NCI-H510A (cell line): ENCODE measurements around the gene DNTTIP2.
"Not testable (repeated sequence)": the region's sequence is repeated elsewhere in the genome, so short reads cannot be mapped to it uniquely, and the experiment has no call there.

Experiments used
- DNase-seq: peaks from one replicate; lab custom pipeline; 2025; lab: John Stamatoyannopoulos, UW

The DNTTIP2 gene

DNA sequence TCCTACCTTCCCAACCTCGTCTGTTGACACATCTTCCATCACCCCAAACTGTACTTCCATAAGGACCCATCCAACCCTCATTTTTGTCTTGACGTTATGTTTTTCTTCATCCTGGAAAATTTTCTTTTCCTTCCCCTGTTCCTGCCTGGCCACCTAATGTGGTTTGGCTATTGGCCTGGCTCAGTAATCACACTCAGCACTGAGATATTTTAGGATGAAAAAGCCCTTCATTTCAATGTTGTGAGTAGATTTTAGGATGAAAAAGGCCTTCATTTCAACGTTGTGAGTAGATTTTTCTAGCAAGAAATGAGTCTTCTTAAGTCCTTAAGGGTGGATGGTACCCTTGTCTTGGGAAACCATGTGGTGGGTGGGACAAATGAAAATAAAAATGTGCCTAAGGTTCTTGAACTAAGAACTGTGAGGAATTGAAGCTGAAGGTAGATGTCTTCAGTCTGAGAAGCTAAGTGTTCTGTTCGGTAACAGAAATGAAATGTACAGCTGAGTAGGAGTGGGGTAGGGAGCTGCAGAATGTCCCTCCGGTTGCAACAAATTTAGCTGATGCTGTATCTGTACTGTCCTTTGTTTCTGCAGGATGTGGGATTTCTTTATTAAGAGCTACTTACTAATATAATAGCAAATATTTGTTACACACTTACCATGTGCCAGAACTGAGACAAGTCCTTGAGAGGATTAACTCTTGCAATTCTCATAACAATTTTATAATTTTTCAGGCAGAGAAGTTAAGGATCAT lies 36.1 kb downstream of the DNTTIP2 start:
- no peak for DNase-seq

GRCh38 chr1:93841771-93842170 lies 37.2 kb downstream of the DNTTIP2 start:
- no peak for DNase-seq

DNA sequence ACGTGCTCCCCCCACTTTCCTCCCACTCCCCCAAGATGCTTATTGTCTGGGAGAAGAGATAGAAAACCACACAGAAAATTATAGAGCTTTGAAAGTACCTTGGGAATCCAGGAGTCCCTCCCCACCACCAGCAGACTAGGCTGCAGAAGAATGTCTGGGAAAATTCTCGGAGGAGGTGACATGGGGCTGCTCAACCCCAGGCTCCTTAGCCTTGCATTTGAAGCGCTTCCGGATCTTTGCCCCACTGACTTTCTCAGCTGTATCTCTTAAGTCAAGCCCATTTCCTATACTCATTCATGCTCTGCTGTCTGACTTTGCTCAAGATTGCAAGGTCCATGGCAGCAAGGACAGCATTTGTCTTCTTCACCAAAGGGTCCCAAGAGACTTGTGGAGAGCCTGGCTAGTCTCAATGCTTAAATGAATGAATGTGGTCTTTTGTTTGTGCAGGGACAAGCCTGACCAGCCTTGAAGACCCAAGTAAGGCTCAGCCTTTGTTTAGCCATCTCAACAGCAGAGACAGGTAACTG lies 38.0 kb downstream of the DNTTIP2 start:
- DNase-seq: no peak

DNA sequence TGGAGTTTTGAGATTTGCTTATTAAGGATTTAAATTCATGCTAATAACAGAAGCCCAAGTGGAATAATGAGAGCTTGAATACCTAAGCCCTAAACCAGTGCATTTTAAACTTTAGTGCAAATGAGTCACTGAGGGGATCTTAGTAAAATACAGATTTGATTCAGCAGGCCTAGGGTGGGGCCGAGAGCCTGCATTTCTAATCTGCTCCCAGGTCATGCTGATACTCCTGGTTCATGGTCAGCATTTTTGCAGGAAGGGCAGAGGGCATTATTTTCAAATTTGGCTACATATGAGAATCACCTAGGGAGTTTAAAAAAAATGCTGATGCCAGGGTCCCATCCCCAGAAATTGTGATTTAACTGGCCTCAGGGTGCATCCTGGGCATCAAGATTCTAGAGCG lies 39.3 kb downstream of the DNTTIP2 start:
- no peak for DNase-seq

- no peak for DNase-seq
These were observed 39.7 kb downstream of the DNTTIP2 start for GRCh38 chr1:93839307-93839706.

- no peak for DNase-seq
These were observed 41.0 kb downstream of the DNTTIP2 start for GRCh38 chr1:93837961-93838360.

DNA sequence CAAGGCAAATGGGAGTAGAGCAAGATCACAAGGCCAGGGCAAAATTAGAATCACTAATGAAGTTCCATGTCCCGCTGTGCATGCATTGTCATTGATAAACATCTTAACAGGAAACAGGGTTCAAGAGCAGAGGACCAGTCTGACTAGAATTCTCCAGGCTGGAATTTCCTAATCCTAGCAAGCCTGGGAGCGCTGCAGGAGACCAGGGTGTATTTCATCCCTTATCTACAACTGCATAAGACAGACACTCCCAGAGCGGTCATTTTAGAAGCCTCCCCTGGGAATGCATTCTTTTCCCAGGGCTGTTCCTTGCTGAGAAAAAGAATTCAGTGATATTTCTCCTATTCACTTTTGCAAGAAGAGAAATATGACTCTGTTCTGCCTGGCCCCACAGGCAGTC lies 45.7 kb downstream of the DNTTIP2 start:
- not testable (repeated sequence) for DNase-seq

- DNase-seq: no peak
These were observed 49.9 kb downstream of the DNTTIP2 start for GRCh38 chr1:93829061-93829460.

DNA sequence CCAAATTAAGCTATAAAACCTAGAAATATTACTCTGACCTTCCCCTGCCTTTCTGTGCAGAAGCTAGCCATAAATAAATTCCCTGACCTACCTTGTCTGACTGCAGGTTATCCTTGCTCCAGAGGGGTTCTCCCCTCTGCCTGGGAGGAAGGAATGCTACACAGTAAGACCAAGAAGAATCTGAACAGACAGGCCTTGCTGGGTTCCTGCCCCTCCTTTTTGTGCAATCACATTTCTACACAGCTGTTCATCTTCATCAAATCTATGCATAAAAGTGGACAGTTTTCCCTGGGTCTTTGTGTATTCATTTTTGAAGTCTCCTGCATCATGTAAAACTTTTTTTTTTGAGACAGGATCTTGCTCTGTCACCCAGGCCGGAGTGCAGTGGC lies 50.6 kb downstream of the DNTTIP2 start:
- DNase-seq: no peak

- DNase-seq: no peak
These were observed 51.2 kb downstream of the DNTTIP2 start for GRCh38 chr1:93827633-93828366.

DNA sequence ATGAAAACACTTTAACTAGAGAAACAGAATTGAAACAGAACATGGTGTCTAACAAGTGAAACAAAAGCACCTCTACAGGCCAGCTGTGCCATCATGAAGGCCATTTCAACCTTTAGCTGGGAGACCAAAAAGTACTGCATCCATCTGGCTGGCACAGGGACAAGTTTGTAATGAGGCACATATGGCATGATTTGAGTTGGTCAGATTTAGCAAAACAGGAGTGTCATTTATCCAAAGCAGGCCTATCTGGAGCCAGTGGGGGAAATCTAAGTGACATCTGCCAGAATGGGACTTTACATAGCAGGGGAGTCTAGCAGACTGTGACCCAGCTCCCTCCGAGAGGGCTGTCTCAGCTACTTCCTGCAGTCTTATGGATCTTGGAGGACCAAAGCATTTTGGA lies 51.9 kb downstream of the DNTTIP2 start:
- DNase-seq: no peak

- DNase-seq: no peak
These were observed 54.2 kb downstream of the DNTTIP2 start for GRCh38 chr1:93824834-93825233.

GRCh38 chr1:93822730-93823425 lies 56.1 kb downstream of the DNTTIP2 start:
- no peak for DNase-seq

- no peak for DNase-seq
These were observed 57.4 kb downstream of the DNTTIP2 start for GRCh38 chr1:93821423-93822144.

DNA sequence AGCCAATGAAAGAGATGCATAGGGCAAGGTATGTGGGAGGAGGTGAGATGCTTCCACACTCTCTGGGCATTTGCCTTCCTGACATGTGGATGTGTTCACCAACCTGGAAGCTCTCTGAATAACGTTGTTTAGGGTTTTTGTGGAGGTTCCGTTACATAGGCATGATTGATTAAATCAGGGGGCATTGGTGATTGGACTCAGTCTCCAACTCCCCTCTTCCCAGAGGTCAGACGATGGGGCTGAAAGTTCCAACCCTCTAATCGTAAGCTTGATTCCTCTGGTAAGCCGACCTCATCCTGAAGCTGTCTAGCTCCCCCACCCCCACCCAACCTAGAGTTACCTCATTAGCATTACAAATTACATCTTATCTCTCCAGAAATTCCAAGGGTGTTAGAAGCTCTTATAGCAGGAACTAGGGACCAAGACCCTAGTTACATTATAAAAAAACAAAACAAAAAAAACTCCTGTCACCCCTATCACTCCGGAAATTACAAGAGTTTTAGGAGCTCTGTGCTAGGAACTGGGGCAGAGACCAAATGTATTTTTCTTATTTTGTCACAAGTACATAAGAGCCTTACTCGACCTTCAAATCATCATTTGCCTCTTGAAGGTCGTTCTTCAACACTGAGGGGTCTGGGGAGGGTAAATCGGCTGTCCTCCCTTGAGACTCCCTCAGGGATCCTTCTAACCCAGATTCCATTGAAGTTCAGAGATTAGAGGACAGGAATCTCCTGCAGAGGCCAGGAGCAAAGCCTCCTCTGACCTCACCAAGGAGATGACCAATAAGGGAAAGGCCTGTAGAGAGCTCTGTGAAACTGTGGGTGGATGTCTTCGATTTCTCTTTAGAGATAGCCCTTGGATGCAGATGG lies 58.2 kb downstream of the DNTTIP2 start:
- no peak for DNase-seq

GRCh38 chr1:93818570-93818959 lies 60.4 kb downstream of the DNTTIP2 start:
- DNase-seq: no peak

GRCh38 chr1:93817819-93818569 lies 61.0 kb downstream of the DNTTIP2 start:
- DNase-seq: no peak

DNA sequence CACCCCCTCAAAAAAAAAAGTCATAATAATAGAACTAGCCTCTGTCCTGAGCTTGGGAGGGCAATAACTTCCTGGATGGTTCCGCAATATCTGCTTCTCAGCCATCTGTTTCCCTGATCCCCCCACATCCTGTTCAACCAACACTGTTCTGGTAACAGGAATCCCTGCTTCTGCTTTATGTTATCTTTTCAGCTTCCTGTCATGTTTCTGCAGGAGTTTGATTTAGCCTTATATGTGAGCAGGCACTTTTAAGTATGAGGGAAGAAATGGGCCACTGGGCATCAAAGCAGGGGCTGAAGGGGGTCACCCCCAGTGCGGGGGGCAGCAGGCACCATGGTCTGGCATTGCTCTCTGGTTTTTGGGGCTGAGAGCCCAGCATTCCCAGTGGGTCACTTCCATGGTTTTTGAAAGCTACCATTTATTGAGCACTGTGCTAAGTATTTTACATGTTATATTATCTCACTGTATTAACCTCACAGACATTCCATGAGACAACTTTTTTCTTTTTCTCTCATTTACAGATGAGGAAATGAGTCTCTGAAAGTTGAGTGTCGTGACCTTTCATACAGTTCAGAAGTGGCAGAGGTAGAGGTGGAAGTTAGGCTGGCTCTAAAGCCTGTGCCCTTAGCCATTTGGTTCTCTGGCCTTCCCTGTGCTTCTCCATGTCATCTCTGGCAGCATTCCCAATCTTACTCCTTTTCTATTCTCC lies 61.9 kb downstream of the DNTTIP2 start:
- no peak for DNase-seq
